ENCODE measurements around the gene HEG1. TPM values are rescaled to one million over a fixed set of nuclear protein-coding genes. Genes with fewer than 3 reads are reported as not detected.

Gene HEG1
- total and polyA plus RNA-seq, 2 of the 13 experiments (the other 11 are each of a cell fraction or from before 2014, with no cell fraction given), result 10.7 to 18.2 TPM

- TF ChIP-seq, protein P1, sequence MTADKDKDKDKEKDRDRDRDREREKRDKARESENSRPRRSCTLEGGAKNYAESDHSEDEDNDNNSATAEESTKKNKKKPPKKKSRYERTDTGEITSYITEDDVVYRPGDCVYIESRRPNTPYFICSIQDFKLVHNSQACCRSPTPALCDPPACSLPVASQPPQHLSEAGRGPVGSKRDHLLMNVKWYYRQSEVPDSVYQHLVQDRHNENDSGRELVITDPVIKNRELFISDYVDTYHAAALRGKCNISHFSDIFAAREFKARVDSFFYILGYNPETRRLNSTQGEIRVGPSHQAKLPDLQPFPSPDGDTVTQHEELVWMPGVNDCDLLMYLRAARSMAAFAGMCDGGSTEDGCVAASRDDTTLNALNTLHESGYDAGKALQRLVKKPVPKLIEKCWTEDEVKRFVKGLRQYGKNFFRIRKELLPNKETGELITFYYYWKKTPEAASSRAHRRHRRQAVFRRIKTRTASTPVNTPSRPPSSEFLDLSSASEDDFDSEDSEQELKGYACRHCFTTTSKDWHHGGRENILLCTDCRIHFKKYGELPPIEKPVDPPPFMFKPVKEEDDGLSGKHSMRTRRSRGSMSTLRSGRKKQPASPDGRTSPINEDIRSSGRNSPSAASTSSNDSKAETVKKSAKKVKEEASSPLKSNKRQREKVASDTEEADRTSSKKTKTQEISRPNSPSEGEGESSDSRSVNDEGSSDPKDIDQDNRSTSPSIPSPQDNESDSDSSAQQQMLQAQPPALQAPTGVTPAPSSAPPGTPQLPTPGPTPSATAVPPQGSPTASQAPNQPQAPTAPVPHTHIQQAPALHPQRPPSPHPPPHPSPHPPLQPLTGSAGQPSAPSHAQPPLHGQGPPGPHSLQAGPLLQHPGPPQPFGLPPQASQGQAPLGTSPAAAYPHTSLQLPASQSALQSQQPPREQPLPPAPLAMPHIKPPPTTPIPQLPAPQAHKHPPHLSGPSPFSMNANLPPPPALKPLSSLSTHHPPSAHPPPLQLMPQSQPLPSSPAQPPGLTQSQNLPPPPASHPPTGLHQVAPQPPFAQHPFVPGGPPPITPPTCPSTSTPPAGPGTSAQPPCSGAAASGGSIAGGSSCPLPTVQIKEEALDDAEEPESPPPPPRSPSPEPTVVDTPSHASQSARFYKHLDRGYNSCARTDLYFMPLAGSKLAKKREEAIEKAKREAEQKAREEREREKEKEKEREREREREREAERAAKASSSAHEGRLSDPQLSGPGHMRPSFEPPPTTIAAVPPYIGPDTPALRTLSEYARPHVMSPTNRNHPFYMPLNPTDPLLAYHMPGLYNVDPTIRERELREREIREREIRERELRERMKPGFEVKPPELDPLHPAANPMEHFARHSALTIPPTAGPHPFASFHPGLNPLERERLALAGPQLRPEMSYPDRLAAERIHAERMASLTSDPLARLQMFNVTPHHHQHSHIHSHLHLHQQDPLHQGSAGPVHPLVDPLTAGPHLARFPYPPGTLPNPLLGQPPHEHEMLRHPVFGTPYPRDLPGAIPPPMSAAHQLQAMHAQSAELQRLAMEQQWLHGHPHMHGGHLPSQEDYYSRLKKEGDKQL (CRISPR knock-in tag; IDR thresholded peaks at IDR 0.05; ENCODE audit: low read depth), result peak; percentile 43; the same call in 1 of the 2 replicates
- TF ChIP-seq SIX4 (CRISPR knock-in tag; IDR thresholded peaks at IDR 0.05) (peak; percentile 84), ZNF451 (CRISPR knock-in tag; IDR thresholded peaks at IDR 0.05) (no peak), TARDBP (CRISPR knock-in tag; IDR thresholded peaks at IDR 0.05) (peak; percentile 91), GPN1 (CRISPR knock-in tag; IDR thresholded peaks at IDR 0.05; ENCODE audit: borderline replicate concordance) (no peak), DMAP1 (CRISPR knock-in tag; IDR thresholded peaks at IDR 0.05) (peak; percentile 75), GLMP (CRISPR knock-in tag; IDR thresholded peaks at IDR 0.05; ENCODE audit: borderline replicate concordance) (no peak), PAWR (CRISPR knock-in tag; IDR thresholded peaks at IDR 0.05; ENCODE audit: borderline replicate concordance) (no peak), ZNF691 (CRISPR knock-in tag; IDR thresholded peaks at IDR 0.05; ENCODE audit: borderline replicate concordance, low read depth) (no peak), ZNF205 (CRISPR knock-in tag; IDR thresholded peaks at IDR 0.05) (0 out of 2 replicates have a peak, but pooled peaks have one; percentile 44), ZNF331 (CRISPR knock-in tag; IDR thresholded peaks at IDR 0.05) (peak; percentile 90), DBP (CRISPR knock-in tag; IDR thresholded peaks at IDR 0.05; ENCODE audit: not compliant biosample characterization) (no peak), ZMYM2 (CRISPR knock-in tag; IDR thresholded peaks at IDR 0.05) (peak; percentile 53; the same call in 1 of the 2 replicates), MATR3 (CRISPR knock-in tag; IDR thresholded peaks at IDR 0.05) (no peak), ZNF781 (CRISPR knock-in tag; IDR thresholded peaks at IDR 0.05; ENCODE audit: borderline replicate concordance, not compliant biosample characterization) (peak; percentile 64)
- TF ChIP-seq, protein P2, sequence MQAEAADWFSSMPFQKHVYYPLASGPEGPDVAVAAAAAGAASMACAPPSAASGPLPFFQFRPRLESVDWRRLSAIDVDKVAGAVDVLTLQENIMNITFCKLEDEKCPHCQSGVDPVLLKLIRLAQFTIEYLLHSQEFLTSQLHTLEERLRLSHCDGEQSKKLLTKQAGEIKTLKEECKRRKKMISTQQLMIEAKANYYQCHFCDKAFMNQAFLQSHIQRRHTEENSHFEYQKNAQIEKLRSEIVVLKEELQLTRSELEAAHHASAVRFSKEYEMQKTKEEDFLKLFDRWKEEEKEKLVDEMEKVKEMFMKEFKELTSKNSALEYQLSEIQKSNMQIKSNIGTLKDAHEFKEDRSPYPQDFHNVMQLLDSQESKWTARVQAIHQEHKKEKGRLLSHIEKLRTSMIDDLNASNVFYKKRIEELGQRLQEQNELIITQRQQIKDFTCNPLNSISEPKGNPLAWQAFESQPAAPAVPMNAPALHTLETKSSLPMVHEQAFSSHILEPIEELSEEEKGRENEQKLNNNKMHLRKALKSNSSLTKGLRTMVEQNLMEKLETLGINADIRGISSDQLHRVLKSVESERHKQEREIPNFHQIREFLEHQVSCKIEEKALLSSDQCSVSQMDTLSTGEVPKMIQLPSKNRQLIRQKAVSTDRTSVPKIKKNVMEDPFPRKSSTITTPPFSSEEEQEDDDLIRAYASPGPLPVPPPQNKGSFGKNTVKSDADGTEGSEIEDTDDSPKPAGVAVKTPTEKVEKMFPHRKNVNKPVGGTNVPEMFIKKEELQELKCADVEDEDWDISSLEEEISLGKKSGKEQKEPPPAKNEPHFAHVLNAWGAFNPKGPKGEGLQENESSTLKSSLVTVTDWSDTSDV (CRISPR knock-in tag; IDR thresholded peaks at IDR 0.05), result no peak
- TF ChIP-seq, protein P3, sequence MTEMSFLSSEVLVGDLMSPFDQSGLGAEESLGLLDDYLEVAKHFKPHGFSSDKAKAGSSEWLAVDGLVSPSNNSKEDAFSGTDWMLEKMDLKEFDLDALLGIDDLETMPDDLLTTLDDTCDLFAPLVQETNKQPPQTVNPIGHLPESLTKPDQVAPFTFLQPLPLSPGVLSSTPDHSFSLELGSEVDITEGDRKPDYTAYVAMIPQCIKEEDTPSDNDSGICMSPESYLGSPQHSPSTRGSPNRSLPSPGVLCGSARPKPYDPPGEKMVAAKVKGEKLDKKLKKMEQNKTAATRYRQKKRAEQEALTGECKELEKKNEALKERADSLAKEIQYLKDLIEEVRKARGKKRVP (CRISPR knock-in tag; IDR thresholded peaks at IDR 0.05), result no peak
Measured at GRCh38 chr3:125003369-125003853, 52.4 kb downstream of the HEG1 start (continued).

Data from HepG2 (cell line).